AG08395 (cell line): ENCODE measurements around the gene SOWAHC.
A peak's percentile ranks its signal among the peaks of the same experiment; 100 is the strongest.
"Not testable (repeated sequence)": the region's sequence is repeated elsewhere in the genome, so short reads cannot be mapped to it uniquely, and the experiment has no call there.

Source experiments
- DNase-seq: peaks from one replicate; pipeline ENCODE4 v3.0.0; 2012; ENCODE audit warnings: mixed read lengths, low spot score

Gene SOWAHC, protein sequence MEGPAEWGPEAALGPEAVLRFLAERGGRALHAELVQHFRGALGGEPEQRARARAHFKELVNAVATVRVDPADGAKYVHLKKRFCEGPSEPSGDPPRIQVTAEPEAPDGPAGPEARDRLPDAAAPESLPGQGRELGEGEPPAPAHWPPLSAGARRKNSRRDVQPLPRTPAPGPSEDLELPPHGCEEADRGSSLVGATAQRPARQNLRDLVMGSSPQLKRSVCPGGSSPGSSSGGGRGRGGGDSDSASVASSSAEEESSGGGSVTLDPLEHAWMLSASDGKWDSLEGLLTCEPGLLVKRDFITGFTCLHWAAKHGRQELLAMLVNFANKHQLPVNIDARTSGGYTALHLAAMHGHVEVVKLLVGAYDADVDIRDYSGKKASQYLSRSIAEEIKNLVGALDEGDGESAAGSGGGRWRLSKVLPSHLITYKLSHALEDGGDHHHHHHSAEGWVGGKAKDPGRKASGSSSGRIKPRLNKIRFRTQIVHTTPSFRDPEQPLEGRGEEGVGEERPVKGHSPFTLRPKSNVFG

GRCh38 chr2:109613922-109614714 lies at the start of gene SOWAHC, which contains the start of gene SEPTIN10:
Gene SOWAHC (plus strand): TSS chr2:109614364. CDS start chr2:109614490, 126 bp downstream.
Gene SEPTIN10 (minus strand): TSS chr2:109613966. CDS start chr2:109613827, 139 bp downstream.
- peak; percentile 96 for DNase-seq

- no peak for DNase-seq
Measured at GRCh38 chr2:109575373-109575772, 38.8 kb upstream of the SOWAHC start.

- DNase-seq, result not testable (repeated sequence)
Measured at GRCh38 chr2:109577630-109578029, 36.5 kb upstream of the SOWAHC start.

DNA sequence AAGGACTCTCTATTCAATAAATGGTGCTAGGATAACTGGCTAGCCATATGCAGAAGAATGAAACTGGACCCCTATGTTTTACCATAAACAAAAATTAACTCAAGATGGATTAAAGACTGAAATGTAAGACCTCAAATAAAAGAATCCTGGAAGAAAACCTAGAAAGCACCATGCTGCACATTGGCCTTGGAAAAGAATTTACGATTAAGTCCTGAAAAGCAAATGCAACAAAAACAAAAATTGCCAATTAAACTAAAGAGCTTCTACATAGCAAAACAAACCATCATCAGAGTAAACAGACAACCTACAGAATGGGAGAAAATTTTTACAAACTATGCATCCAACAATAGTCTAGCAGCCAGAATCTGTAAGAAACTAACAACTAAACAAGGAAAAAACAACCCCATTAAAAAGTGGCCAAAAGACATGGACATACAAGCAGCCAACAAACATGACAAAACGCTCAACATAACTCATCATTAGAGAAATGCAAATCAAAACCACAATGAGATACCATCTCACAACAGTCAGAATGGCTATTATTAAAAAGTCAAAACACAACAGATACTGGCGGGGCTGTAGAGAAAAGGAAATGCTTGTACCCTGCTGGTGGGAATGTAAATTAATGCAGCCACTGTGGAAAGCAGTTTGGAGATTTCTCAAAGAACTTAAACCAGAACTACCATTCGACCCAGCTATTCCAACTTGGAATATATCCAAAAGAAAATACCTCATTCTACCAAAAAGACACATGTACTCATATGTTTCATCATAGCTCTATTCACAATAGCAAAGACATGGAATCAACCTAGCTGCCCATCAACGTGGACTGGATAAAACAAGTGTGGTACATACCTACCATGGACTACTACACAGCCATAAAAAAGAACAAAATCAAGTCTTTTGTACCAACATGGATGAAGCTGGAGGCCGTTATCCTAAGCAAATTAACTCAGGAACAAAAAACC lies 31.0 kb upstream of the SOWAHC start:
- DNase-seq, result no peak

DNA sequence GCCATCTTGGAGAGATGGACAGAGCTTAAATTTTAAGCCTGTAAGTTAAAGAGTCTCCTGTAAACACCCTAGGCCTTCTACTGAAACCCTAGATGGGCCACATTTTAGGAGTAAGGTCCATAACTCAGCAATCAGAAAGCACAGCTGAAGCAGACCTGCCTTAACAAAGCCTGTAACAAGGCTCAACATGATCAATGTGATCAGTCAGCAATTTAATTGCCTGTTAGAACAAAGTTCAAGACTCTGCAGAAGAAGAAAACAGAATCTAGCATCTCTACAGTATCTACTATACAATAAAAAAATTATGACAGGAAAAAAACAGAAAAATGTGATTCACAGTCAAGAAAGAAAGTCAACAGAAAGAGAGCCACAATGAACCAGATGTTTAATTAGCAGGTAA lies 27.5 kb upstream of the SOWAHC start:
- no peak for DNase-seq

- peak; percentile 6 for DNase-seq
Measured at GRCh38 chr2:109591206-109591605, 23.0 kb upstream of the SOWAHC start.

- no peak for DNase-seq
Measured at GRCh38 chr2:109592905-109593304, 21.3 kb upstream of the SOWAHC start.

DNA sequence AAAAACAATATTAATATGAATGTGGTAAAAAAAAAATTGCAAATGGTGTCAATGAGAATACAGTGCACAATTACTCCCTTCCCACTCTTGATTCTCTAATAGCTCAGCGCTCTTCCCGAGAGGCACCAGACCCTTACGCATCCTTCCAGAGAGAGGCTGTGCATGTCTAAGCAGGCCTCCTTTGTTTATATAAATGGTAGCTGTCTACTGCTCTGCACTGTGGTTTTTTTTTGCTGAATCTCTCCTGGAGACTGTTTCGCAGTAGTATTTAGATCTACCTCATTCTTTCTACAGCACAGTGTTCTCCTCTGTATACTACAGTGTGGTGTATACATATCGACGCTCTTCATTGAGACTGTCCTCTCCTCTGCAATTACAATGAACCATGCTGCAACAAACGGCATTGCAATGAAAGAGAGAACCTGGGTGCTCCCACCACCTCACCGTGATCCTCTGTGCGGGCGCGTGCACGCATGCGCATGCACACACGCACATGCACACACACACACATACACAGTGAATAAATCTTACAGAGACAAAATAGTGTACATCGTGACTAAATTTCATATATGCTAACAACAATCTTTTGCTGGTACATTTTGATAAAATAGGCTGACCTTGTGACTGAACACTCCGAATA lies 19.8 kb upstream of the SOWAHC start:
- no peak for DNase-seq

DNA sequence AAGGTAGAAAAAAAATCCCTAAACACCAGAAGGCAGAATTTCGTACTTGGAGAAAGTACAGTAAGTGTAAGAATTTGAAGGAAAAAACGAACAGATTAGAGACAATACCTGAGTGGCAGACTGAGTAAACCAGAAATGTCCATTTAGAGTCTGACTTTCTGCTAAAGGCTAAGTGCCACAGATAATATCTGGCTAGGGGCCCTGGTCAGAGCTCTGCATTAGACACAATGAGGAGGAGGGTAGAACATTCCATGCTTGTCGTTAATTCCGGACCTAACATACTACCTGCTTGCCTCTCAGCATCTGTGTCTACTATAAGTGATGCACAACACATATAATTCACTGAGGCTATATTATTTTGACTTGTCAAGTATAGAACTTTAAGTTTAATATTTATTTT lies 18.5 kb upstream of the SOWAHC start:
- no peak for DNase-seq

- no peak for DNase-seq
Measured at GRCh38 chr2:109597283-109597682, 16.9 kb upstream of the SOWAHC start.

GRCh38 chr2:109601783-109602182 lies 12.4 kb upstream of the SOWAHC start:
- DNase-seq, result no peak

GRCh38 chr2:109602617-109603188 lies 11.5 kb upstream of the SOWAHC start:
- no peak for DNase-seq

GRCh38 chr2:109604597-109604996 lies 9.6 kb upstream of the SOWAHC start:
- DNase-seq, result peak; percentile 38

DNA sequence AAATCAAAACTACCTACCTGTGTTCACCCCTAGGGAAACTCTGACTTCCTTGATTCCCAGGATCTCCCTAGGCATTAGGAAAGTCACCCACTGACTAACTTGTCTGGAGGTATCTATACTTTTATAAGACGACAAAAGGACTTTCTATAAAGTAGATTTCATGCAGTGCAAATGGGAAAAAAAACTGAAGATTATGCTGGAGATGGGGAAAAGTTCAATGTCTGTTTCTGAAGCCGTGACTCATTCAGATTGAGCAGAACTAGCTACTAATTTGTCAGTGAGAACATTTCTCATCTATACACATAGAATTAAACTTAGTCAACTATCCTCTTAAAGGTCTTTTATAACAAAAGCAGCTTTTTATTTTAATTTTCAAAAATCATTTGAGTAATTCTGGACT lies 6.4 kb upstream of the SOWAHC start:
- DNase-seq, result no peak

DNA sequence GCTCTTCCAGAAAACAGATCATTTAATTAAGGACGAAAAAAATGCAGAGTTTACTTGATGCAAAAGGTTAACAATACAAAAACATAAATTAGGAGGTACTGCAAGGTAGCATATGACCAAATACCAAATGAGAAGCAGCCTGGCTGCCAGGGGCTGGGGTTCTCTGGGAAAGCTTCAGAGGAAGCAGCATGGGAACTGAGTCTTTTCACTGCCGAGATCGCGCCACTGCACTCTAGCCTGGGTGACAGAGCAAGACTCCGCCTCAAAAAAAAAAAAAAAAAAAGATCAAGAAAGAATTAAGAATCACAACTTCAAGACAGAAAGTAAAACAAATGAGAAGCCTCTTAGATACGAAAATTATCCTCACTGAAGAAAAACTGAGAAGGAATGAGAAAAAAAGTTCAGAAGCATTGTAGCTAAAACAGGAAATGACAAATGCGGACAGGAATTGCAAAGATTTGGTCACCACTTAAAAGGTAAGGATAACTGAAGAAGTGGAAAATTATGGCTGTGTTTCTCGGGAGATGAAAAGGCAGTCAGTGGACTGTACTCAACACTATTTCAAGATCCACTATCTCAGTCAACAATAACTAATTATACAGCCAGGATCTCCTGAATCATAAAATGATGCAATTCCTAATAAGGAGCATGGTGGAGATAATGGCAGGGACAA lies 4.7 kb upstream of the SOWAHC start:
- peak; percentile 13 for DNase-seq

DNA sequence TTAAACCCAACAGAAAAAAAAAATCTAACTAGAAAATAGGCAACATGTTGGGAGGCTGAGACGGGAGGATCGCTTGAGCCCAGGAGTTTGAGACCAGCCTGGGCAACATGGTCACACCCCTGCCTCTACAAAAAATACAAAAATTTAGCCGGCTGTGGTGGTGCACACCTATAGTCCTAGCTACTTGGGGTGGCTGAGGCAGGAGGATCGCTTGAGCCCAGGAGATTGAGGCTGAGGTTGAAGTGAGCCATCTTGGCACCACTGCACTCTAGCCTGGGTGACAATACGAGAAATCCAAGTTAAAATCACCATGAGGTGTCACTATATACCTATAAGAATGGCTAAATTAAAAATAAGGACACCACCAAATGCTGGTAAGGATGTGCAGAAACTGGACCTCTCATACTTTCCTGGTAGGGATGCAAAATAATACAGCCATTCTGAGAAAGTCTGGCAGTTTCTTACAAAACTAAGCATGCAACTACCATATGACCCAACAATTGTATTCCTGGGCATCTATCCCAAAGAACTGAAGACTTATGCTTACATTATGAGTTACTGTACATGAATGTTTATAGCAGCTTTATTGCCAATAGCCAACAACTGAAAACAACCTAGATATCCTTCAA lies 2.6 kb upstream of the SOWAHC start:
- no peak for DNase-seq

GRCh38 chr2:109613081-109613921 lies 863 bp upstream of the SOWAHC start:
- peak; percentile 29 for DNase-seq

DNA sequence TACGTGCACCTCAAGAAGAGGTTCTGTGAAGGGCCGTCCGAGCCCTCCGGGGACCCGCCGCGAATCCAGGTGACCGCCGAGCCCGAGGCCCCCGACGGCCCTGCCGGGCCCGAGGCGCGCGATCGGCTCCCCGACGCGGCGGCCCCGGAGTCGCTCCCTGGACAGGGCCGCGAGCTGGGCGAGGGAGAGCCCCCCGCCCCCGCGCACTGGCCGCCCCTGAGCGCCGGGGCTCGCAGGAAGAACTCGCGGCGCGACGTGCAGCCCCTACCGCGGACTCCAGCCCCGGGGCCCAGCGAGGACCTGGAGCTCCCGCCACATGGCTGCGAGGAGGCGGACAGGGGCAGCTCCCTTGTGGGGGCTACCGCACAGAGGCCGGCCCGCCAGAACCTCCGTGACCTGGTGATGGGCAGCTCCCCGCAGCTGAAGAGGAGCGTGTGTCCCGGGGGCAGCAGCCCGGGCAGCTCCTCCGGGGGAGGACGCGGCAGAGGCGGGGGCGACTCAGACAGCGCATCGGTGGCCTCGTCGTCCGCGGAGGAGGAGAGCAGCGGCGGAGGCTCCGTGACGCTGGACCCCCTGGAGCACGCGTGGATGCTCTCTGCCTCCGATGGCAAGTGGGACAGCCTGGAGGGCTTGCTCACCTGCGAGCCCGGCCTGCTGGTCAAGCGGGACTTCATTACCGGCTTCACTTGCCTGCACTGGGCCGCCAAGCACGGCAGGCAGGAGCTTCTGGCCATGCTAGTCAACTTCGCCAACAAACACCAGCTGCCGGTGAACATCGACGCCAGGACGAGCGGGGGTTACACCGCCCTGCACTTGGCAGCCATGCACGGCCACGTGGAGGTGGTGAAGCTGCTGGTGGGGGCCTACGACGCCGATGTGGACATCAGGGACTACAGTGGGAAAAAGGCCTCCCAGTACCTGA lies 812 bp downstream of the SOWAHC start:
- DNase-seq, result no peak
